Measurements from ENCODE around the gene ZNF777.
"Not testable (repeated sequence)": the region's sequence is repeated elsewhere in the genome, so short reads cannot be mapped to it uniquely, and the experiment has no call there.

The ZNF777 gene

GRCh38 chr7:149460493-149461277 is at the start of gene ZNF777:
TSS of gene ZNF777 (minus strand) at chr7:149461062. CDS start at chr7:149456022, 5,040 bp downstream.
- peak; percentile 95 for DNase-seq (ENCODE audit: low spot score)

DNA sequence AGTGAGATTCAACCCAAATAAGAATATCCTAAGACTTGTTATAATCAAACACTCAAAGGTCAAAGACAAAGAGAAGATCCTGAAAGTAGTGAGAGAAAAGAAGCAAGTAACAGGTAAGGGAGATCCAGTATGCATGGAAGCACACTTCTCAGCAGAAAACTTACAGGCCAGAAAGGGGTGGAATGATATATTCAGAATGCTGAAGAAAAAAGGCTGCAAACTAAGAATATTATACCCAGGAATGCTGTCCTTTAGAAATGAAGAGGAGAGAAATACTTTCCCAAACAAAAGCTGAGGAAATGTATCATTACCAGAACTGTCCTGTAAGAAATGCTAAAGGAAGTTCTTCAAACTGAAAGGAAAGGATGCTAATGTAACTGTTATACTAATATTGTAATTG is 49.4 kb upstream of the ZNF777 start:
- no peak for DNase-seq (ENCODE audit: low spot score)

DNA sequence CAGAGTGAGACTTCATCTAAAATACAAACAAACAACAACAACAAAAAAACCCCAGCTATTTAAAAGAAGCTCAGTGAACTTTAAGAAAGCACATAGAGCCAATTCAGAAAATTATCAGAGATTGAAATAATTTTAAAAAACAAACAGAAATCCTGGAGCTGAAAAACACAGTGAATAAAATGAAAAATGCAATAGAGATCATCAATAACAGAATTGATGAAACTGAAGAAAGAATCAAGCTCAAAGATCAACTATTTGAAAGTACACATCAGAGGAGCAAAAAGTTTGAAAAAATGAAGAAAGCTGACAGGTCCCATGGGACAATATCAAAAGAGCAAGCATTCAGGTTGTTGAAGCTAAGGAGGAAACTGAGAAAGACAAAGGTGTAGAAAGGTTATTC is 48.9 kb upstream of the ZNF777 start:
- no peak for DNase-seq (ENCODE audit: low spot score)

DNA sequence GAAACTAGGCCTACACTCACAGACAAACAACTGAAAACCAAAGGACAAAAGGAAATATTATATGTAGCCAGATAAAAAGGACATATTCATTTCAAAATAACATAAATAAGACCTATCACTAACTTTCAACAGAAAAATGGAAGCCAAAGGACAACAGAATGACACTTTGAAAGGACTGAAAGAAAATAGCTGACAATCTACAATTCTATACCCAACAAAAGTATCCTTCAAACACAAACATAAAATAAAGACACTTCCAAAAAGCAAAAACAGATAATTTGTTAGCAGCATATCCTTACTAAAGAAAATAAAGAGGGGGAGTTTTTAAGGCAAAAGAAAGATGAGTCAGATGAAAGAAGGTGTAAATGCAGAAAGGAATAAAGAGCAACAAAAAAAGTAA is 44.7 kb upstream of the ZNF777 start:
- no peak for DNase-seq (ENCODE audit: low spot score)

GRCh38 chr7:149501651-149502050 is 40.8 kb upstream of the ZNF777 start:
- DNase-seq (ENCODE audit: low spot score): no peak

GRCh38 chr7:149500910-149501309 is 40.0 kb upstream of the ZNF777 start:
- DNase-seq (ENCODE audit: low spot score): no peak

DNA sequence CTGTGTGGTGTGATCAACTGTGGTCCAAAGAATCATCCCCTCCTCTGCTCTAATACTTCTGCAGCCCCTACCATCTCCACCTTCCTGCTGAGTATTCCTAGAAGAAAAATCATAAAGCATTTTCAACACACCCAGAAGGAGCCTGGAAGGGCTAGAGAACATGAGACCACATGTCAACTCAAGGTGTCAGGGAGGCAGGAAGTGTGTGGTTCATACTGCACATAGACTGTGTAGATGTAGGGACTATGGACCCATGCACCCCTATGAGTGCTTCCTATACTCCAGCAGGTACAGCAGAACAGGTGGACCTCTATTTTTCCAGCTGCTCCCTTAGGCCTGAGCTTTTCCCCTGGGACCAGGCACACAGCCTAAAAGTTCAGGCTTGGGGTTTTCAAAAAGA is 39.3 kb upstream of the ZNF777 start:
- no peak for DNase-seq (ENCODE audit: low spot score)

DNA sequence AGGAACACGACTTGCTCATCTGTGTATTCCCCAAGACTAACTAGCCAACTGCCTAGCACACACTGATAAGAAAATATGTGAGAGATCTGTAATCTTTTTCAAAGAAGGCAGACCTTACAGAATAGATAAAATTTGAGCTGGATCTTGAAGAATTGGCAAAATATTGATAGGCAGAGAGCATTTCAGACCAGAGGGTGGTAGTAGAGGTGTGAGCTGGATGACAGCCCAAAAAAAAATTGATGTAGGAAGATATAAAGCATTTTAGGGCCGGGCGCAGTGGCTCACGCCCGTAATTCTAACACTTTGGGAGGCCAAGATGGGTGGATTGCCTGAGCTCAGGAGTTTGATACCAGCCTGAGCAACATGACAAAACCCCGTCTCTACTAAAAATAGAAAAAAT is 37.9 kb upstream of the ZNF777 start:
- DNase-seq (ENCODE audit: low spot score): no peak

GRCh38 chr7:149497467-149498261 is 36.8 kb upstream of the ZNF777 start, which contains the start of gene ZNF746:
TSS of gene ZNF746 (minus strand) at chr7:149497809. CDS start at chr7:149497536, 273 bp downstream.
- DNase-seq (ENCODE audit: low spot score): peak; percentile 90

DNA sequence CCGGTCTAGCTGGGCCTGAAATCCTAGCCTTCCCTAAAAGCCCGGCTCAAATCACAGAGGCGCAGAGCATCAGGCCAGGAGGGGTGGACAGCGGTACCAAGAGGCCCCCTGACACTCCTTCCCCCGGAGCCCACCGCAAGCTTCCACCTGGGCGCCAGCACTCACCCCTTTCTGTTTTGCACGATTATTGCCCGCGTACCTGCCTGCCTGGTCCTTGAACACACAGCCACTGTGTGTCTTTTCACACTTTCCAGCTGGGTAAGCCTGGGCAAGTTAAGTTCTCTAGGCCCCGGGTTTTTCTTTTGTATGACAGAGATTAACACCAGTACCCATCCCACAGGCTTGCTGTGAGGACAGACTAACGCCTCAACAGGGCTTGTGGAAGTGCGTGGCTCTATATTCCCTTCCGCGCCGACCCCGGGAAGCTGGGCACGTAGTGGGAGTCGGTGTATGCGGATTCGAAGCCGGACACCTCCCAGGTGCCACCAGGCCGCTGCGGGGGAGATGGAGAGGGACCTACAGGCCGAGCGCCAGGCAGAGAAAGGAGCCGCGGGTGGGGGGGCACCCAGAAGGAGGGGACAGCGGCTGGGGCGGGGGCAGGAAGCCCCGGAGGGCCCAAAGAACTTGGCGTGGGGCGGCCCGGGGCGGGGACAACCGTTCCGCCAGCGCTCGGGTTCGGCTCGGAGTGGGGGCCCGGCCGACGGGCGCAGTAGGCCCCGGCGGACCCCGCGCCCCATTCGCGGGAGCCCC is 36.0 kb upstream of the ZNF777 start:
- peak; percentile 35 for DNase-seq (ENCODE audit: low spot score)

- DNase-seq (ENCODE audit: low spot score): no peak
Observed at GRCh38 chr7:149495785-149496641, 35.2 kb upstream of the ZNF777 start.

GRCh38 chr7:149494738-149495368 is 34.0 kb upstream of the ZNF777 start:
- no peak for DNase-seq (ENCODE audit: low spot score)

DNA sequence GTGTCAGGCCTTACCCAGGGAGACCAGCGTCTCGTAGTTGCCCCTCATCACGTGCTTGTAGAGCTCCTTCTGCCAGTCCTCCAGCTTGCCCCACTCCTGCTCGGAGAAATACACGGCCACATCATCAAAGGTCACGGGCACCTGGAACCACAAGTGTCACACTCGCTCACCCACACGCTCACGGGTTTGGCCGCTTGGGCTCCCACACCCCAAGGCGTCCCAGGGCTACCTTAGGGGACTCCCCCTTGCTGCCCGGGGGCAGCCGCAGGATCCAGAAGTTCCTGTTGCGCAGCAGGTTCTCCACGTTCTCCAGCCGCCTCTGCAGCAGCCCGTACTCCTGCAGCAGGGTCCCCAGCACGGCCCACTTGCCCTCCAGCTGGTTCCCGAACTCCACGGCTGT is 33.1 kb upstream of the ZNF777 start:
- not testable (repeated sequence) for DNase-seq (ENCODE audit: low spot score)

DNA sequence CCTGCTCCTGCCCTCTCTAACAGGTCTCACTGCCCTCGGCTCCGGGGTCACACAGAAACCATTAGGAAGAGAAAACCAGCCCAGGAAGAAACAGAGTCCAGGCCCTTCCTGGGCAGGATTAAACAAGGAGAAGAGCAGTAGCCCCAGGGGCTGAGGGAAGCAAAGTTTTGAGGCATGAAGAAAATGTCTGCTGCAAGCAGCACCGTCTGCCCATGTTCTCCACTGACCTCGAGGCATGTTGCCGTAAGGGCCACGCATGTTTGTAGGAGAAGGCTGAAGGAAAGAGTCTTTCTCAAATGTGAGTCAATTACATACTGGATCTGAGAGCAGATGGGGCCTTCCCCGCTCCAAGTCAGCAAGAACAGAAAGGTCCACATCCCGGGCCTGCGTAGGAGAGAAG is 32.5 kb upstream of the ZNF777 start:
- DNase-seq (ENCODE audit: low spot score): no peak

DNA sequence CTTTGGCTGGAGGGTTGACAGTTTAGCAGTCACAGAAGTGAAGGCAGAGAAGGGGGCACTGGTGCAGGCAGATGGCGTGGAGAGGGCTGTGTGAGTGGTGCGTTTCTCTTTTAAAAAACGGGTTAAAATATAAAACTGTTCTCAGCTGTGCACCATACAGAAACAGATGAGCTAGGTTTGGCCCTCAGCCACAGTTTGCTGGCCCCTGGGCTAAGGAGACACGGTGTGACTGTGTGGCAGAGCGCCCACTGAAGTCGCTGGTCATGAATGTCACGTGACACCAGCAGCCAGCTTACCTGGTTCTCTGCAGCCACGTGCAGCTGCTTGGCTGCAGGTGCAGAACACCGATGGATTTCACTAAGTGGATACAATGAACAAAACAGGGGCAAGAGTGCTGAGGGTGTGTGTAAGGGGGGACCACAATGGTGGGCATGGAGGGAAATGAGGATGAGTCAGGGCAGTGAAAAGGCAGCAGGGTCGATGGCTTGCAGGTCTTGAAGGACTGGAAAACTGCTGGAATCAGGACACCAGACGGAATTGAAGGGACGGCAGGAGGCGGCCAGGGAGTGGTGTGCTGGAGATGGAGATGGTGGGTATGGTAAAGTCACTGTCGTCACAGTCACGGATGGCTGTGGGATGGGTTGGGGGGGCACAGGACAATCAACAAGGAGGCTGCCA is 29.4 kb upstream of the ZNF777 start:
- no peak for DNase-seq (ENCODE audit: low spot score)

GRCh38 chr7:149489391-149490024 is 28.6 kb upstream of the ZNF777 start:
- no peak for DNase-seq (ENCODE audit: low spot score)

DNA sequence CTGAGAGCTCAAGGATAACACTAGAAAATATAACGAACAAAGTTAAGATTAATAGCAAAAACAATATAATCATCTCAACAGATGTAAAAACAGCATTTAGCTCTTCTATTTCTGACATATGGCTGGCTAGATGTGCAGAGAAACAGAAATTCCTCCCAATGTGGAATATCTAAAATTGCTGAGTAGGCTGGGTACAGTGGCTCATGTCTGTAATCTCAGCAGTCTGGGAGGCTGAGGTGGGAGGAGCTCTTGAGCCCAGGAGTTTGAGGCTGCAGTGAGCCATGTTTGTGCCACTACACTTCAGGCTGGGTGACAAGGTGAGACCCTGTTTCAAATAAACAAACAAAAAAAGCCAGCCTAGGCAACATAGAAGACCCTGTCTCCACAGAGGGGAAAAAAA is 18.7 kb upstream of the ZNF777 start:
- no peak for DNase-seq (ENCODE audit: low spot score)

DNA sequence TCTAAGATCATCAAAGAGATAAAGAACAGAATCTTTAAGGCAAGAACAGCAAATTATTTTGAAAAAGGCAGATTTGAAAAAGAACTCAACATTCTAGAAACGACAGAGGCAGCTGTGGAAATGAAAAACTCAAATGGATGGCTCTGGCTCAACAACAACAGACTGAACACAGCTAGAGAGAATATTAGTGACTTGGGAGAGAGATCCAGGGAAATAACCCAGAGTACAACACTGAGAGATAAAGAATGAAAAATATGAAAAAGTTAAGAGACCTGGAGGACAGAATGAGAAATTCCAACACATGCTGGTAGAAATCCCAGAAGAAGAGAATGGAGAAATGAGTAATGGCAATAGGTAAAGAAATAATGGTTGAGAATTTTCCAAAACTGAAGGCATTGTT is 17.9 kb upstream of the ZNF777 start:
- DNase-seq (ENCODE audit: low spot score): no peak

DNA sequence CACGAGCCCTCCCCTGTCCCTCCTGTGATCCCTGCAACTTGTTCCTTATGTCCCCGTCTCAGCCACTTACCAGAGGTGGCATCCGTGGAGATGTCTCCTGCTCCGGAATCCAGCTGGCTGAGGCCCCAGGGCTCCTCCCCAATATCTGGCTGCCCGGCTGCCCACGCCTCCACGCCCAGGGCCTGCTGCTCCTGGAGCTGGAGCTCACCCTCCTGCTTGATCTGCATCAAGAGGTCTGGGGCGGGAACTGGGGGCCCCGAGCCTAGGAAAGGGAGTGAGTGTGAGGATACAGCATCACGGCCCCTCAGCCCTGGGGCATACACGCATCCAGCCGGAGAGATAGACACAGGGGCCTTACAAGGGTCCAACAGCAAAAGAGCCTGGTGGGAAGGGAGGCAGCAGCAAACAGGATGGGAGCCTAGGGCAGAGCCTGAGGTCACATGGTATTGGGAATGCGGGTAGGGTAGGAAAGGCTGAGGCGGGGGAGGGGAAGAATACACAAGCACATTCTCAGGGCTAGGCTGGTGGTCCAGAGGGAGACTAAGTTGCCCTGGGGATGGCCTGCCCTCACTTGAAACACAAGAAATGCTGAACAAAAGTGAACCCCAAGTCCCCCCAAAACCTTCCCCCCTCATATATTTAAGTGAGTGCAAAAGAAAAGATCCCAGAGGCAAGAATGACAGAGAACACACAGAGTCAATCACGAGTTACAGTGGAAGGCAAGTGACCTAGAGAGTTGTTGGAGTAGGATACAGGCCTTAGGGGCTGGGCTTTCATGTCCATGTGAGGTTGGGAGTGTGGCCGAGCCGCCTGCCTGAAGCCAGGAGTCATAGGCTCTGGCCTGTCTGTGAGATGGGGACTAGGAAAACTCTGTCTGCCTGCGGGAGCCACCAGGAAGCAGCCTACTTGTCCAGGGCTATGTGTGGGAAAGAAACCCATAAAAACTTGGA is 16.9 kb upstream of the ZNF777 start:
- no peak for DNase-seq (ENCODE audit: low spot score)
